Skeletal muscle cell (primary cell): ENCODE data around the gene PHLDB2.
A peak's percentile ranks its signal among the peaks of the same experiment; 100 is the strongest.

Experiments
- DNase-seq: peaks from one replicate; pipeline ENCODE4 v3.0.0-alpha.2; 2010; ENCODE audit warnings: low read depth
- H3K4me3 ChIP-seq: 2 replicates; pipeline ENCODE4 v1.5.1; 2011; ENCODE audit warnings: low read depth, mild to moderate bottlenecking, control low read depth, low read length, moderate library complexity

The PHLDB2 gene

DNA sequence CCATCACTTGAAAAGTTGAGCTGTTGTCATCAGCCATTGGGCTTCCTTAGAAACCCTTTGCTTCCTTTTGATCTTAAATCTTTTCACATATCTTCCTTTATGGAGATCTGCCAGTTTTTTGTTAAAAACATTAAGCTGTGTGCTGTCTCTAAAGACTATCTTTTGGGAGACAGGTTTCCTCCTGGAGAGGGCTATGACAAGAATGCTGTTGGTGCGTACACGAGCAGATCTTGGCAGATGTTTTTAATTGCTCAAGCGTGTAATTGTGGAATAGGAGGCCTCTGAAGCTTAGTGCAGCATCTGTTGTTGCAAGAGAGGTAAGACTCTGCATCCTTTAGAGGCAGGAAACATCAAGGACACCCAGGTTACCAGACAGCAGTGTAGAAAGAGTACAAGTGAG lies 56.8 kb downstream of the PHLDB2 start:
- no peak overlapping the region for H3K4me3 ChIP-seq
- DNase-seq = no peak

DNA sequence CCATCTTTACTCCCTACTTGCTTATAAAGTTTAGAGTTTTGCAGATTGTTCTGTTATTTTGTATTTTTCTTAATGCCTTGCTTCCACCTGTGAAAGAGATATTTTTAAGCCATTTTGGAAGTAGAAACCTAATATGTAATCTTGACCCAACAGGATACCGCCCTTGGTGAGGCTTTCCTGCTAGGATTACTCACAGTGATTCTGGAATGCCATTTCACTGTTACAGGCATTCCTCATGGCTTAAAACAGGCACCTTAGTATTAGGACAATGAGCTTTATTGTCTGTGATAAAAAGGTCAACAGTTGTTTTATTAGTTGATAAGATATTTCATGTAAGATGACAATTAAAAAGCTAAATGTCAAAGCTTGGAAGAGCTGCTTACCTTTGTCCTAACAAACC lies 58.2 kb downstream of the PHLDB2 start:
- no peak overlapping the region for H3K4me3 ChIP-seq
- no peak for DNase-seq

DNA sequence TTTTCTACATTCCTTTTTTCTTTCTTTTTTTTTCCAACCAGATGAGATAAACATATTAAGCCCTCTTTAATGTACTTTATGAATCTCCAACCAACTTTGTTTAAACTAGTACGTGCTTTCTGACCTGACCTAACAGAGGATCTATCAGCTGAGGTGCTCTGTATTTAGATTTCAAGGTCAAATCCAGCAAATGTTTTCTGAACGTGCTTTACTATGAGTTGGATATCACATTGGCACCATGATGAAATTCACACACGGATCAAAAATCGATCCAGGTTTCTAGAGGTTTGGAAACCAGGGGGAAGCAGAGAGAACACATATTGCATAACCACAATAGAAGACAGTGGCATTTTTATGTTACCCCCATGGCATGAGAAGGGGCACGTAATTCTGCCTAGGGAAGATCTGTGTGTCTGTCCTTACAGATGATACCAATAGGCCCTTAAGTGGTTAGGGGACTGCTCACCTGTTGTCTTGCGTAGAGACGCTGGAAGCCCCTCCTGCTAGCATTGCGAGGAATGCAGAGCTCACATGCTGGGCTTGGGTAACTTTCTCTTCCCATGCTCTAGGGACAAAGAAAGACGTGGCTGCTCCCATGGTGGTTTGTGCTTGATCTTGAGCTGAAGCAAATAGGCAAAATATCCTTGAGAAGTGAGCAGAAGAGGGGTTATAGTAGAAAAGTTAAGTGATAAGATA lies 60.5 kb downstream of the PHLDB2 start:
- no peak overlapping the region for H3K4me3 ChIP-seq

GRCh38 chr3:111921181-111921580 lies 62.1 kb downstream of the PHLDB2 start:
- no peak overlapping the region for H3K4me3 ChIP-seq
- no peak for DNase-seq

More for the DNA sequence above, 60.5 kb downstream of the PHLDB2 start:
- DNase-seq = no peak

DNA sequence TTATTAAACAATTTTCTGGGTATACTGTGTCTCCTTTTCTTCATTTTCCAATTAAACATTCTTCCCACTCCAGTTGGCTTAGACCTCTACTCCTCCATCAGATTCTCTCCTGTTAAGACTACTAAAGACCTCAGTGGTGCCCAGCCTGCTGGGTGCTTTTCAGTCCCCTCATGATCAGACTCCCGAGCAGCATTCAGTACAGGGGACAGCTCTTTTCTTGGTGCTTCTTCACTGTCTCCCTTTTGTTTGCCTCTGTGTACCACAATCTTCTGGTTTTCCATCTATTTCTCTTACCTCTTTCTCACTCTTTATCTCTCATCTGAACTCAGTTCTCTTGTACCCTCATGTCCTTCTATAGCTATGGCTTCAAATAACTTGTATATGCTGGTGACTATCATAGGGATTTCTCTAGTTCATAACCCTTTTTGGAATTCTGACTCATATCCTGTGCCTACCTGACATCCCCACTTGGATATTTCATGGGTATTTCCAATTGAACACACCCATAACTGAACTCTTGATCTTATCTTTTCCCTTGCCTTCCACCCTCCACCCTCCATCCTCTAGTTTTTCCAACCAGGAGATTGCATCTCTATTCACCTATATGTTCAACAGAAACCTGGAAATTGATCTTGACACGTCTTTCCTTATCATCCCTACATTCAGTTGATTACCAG lies 64.2 kb downstream of the PHLDB2 start:
- no peak overlapping the region for H3K4me3 ChIP-seq
- no peak for DNase-seq

DNA sequence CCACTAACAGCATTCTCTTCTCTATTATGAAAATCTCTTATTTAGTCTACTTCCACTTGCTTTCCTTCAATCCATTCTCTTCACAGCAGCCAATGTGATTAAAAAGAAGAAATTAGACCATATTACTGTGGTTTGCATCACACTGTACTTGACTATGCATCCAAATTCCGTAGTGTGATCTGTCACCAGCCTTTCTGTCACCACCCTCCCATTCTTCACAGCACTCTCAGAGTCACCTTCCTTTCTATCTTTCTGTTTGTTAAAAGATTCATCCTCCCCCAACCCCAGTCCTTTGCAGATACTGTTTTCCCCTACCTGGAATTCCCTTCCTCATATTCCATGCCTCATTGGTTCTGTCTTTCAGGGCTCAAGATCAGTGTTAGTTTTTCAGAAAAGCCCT lies 64.7 kb downstream of the PHLDB2 start:
- no peak for DNase-seq
- no peak overlapping the region for H3K4me3 ChIP-seq

- peak; percentile 68 for DNase-seq
- H3K4me3 ChIP-seq = no peak overlapping the region
Observed at GRCh38 chr3:111924283-111924682, 65.2 kb downstream of the PHLDB2 start.

DNA sequence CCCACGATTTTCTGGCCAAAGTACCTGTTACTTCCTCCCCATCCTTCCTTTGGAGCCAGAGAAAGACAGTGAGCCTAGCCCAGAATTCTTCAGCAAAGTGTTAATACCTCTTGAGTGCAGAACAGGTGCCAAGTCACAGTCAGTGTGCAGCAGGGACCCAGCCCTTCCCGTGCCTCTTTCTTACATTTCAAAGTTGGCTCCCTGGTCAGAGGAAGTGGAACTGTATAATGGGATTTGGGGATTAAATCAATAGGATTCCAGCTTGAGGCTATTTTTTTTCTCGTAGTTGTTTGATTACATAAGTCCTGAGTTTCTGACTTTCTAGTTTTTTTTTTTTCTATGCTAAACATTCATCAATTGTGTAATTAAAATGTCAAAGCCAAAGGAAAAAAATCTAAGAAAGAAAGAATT lies 67.2 kb downstream of the PHLDB2 start:
- no peak overlapping the region for H3K4me3 ChIP-seq
- no peak for DNase-seq

DNA sequence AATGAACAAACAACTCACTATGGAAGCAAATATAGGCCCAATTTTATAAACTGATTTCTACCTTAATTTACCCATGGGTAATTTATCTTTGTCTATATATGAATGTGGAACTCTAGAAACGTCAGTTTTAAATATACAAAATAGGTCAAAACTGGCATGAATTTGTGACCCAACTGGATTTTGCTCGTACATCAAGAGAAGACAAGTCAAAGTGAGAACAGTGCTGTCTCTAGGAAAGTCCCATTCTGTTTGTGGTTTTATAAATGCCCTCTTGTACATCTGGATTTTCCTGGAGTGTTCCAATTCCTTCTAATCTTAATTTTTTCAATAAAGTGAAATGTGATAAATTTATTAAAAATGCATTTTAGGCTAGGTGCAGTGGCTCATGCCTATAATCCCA lies 69.5 kb downstream of the PHLDB2 start:
- no peak for DNase-seq

GRCh38 chr3:111929484-111929883 lies 70.4 kb downstream of the PHLDB2 start:
- DNase-seq = no peak
- H3K4me3 ChIP-seq = no peak overlapping the region

More for the DNA sequence above, 69.5 kb downstream of the PHLDB2 start:
- no peak overlapping the region for H3K4me3 ChIP-seq

GRCh38 chr3:111932946-111933345 lies 73.9 kb downstream of the PHLDB2 start:
- no peak overlapping the region for H3K4me3 ChIP-seq
- no peak for DNase-seq

DNA sequence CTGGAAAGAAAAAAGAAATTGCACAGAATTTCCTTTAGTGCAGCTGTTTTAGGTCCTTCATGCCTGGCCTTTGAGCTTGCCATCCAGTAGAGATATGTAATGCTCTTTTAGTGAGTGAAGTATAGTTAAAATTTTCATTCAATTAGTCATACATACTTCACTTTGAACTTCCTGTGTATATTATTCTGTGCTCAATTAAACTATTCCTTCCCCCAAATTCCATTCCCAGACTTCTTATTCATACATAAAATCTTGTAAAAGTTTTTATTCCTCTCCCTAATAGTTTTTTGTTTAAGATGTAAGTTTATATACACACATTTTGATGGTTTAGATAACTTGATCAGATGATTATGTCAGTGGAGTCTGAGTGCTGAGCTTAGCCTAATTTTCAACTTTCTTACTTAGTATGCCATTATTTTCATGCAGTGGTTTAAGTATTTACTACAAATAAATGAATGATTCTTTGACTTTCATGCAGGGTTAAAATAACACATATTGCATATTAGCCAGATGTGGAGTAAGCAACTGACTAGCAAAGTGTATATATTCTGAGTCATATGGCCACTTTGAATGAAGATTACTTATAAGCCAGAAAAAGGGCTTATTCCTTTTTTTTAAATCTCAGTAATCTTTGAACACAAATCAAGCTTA lies 77.3 kb downstream of the PHLDB2 start:
- peak; percentile 31 for DNase-seq
- H3K4me3 ChIP-seq = no peak overlapping the region

DNA sequence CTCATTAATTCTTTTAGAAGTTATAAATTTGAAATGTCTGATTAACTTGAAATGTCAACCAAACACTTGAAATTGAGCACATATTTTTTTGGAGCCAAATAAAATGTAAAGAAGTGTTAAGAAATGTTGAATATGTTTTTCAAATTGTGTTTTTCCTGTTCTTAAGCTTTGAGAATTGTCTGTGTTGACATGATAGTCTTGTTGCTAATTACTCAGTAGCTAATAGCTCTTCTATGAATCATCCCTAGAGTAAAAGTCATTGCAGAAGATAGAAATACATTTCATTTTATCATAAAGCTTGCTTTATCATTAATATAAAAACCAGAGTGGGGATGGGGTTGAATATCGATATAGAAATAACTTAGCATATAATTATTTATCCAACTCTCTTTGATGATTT lies 77.9 kb downstream of the PHLDB2 start:
- no peak for DNase-seq
- no peak overlapping the region for H3K4me3 ChIP-seq

GRCh38 chr3:111937871-111938270 lies 78.8 kb downstream of the PHLDB2 start:
- no peak for DNase-seq
- no peak overlapping the region for H3K4me3 ChIP-seq

DNA sequence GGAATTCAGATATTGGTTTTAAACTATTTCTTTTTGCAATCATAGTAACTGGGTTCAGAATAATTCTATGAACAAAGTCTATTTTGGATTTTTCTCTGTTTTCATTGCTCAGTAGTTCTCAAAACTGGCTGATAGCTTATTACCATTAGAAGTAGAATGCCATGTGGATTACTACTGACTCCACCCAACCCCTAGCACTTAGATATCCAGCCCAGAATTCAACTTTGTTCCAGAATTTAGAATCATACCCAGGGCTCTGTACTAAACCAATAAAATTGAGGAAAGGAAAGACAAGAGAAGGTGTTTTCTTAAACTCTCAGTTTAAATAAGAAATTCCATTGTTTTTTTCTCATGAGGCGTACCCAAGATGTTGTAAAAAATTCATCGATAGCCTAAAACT lies 80.8 kb downstream of the PHLDB2 start:
- H3K4me3 ChIP-seq = no peak overlapping the region
- DNase-seq = no peak

GRCh38 chr3:111943533-111943932 lies 84.5 kb downstream of the PHLDB2 start:
- DNase-seq = no peak
- no peak overlapping the region for H3K4me3 ChIP-seq

DNA sequence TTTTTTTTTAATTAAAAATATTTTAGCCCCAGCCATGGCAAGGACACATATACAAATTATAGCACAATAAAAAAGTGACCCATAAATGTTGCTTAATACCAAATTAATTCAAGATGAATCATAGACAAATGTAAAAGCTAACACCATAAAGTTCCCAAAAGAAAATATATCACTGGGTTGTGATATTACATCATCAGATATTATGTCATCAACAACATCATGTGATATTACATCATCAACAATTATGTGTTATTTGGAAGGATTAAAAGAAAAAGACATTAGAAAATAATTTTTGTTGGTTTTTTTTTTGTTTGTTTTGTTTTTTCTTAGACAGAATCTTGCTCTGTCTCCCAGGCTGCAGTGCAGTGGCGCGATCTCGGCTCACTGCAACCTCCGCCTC lies 85.3 kb downstream of the PHLDB2 start:
- DNase-seq = no peak
- H3K4me3 ChIP-seq = no peak overlapping the region

- DNase-seq = no peak
- no peak overlapping the region for H3K4me3 ChIP-seq
Observed at GRCh38 chr3:111947231-111947630, 88.2 kb downstream of the PHLDB2 start.

DNA sequence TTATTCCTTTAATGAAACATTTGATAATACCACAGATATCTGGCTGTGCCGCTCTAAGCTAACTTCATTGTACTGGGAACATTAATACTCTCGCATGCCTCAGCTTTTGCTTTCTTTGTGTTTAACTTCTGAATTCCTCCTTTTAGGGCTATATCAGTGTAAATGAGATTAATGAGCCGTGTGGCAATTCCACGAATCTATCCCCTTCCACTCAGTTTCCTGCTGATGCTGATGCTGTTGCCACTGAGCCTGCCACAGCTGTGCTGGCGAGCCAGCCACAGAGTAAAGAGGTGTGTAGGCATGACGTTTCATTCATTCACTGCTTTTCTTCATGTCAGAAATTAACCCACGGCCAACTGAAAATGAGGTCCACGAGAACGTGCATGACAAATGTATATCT lies 89.7 kb downstream of the PHLDB2 start:
- H3K4me3 ChIP-seq = no peak overlapping the region
- no peak for DNase-seq

DNA sequence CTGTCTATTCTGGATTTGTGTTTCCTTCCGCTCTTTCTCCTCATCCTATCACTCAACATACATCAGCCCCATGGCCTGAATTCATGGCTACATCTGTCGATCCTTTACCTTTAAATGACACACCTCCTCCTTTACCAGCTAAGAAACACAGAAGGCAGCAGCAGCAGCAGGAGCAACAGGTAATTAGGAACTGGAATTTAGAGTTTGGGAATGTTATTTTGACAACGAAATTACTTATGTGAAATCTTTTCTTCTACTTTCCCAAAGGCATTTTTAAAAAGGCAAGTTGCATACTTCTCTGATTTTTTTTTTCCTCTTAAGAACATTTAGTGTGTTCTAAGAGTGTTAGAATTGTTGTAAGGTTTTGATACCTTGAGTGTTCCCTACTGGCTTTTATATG lies 90.6 kb downstream of the PHLDB2 start:
- H3K4me3 ChIP-seq = no peak overlapping the region
- no peak for DNase-seq

GRCh38 chr3:111951032-111951431 lies 92.0 kb downstream of the PHLDB2 start:
- no peak overlapping the region for H3K4me3 ChIP-seq
- no peak for DNase-seq
